NT2/D1 (cell line): ENCODE measurements around the gene NAV2.

ENCODE experiments used
- DNase-seq: peaks from one replicate; pipeline ENCODE4 v3.0.0-alpha.2; 2011; ENCODE audit warnings: low read depth, low spot score
- H3K27me3 ChIP-seq: 2 replicates; pipeline ENCODE4 v1.6.0; 2011; ENCODE audit warnings: mild to moderate bottlenecking; ENCODE audit not compliant: insufficient read length, insufficient read depth
- H3K36me3 ChIP-seq: 2 replicates; pipeline ENCODE4 v1.6.1; 2011; ENCODE audit warnings: mild to moderate bottlenecking, low read length, mixed read lengths; ENCODE audit not compliant: insufficient read depth, insufficient read length
- H3K4me1 ChIP-seq: 2 replicates; pipeline ENCODE4 v1.5.1; 2011; ENCODE audit not compliant: insufficient read depth, insufficient read length
- H3K4me3 ChIP-seq: 2 replicates; pipeline ENCODE4 v1.5.1; 2011; ENCODE audit warnings: low read depth; ENCODE audit not compliant: insufficient read length
- H3K9ac ChIP-seq: 2 replicates; pipeline ENCODE4 v1.6.0; 2011; ENCODE audit warnings: low read depth; ENCODE audit not compliant: insufficient read length
- H3K9me3 ChIP-seq: 2 replicates; pipeline ENCODE4 v1.5.1; 2011; ENCODE audit warnings: mild to moderate bottlenecking, low read length; ENCODE audit not compliant: insufficient read depth
- SUZ12 ChIP-seq: IDR thresholded peaks from 2 replicates; pipeline ENCODE4 v1.6.1; 2011; ENCODE audit not compliant: insufficient read length, insufficient read depth; ENCODE audit errors: extremely low read depth
- YY1 ChIP-seq: IDR thresholded peaks from 2 replicates; pipeline ENCODE4 v1.6.1; 2011; ENCODE audit not compliant: insufficient read length, insufficient read depth
- ZNF274 ChIP-seq: IDR thresholded peaks from 2 replicates; pipeline ENCODE4 v1.6.1; 2011; ENCODE audit warnings: mild to moderate bottlenecking, low read depth, low read length

Gene NAV2

GRCh38 chr11:19803506-19803998 lies 90.9 kb downstream of the NAV2 start:
- peaks cover 2% of the 10 kb centered on the region for H3K4me1 ChIP-seq
- no peak overlapping the region for H3K9ac ChIP-seq
- no peak overlapping the region for H3K4me3 ChIP-seq
- H3K9me3 ChIP-seq = no peaks in the 10 kb centered on the region
- H3K36me3 ChIP-seq = peaks cover 3% of the 10 kb centered on the region
- no peaks in the 10 kb centered on the region for H3K27me3 ChIP-seq
- DNase-seq = no peak
- TF ChIP-seq SUZ12 = no peak
- TF ChIP-seq ZNF274 = no peak
- no peak for TF ChIP-seq YY1

- H3K9me3 ChIP-seq = no peaks in the 10 kb centered on the region
- no peak overlapping the region for H3K9ac ChIP-seq
- DNase-seq = no peak
- TF ChIP-seq SUZ12 (no peak), ZNF274 (no peak), YY1 (no peak)
- peaks cover 2% of the 10 kb centered on the region for H3K4me1 ChIP-seq
- H3K27me3 ChIP-seq = no peaks in the 10 kb centered on the region
- no peak overlapping the region for H3K4me3 ChIP-seq
- no peaks in the 10 kb centered on the region for H3K36me3 ChIP-seq
Measured at GRCh38 chr11:19805376-19805775, 92.7 kb downstream of the NAV2 start.

GRCh38 chr11:19805827-19806226 lies 93.2 kb downstream of the NAV2 start:
- DNase-seq = no peak
- TF ChIP-seq YY1 = no peak
- TF ChIP-seq SUZ12 = no peak
- no peak for TF ChIP-seq ZNF274
- Histone ChIP-seq H3K27me3 (no peaks in the 10 kb centered on the region), H3K4me3 (no peak overlapping the region), H3K4me1 (peaks cover 2% of the 10 kb centered on the region), H3K9ac (no peak overlapping the region), H3K36me3 (no peaks in the 10 kb centered on the region), H3K9me3 (no peaks in the 10 kb centered on the region)

GRCh38 chr11:19806251-19806650 lies 93.6 kb downstream of the NAV2 start:
- Histone ChIP-seq H3K9me3 (no peaks in the 10 kb centered on the region), H3K36me3 (no peaks in the 10 kb centered on the region), H3K9ac (no peak overlapping the region), H3K27me3 (no peaks in the 10 kb centered on the region), H3K4me3 (no peak overlapping the region), H3K4me1 (peaks cover 2% of the 10 kb centered on the region)
- DNase-seq = no peak
- TF ChIP-seq YY1 (no peak), SUZ12 (no peak), ZNF274 (no peak)

GRCh38 chr11:19808076-19808911 lies 95.7 kb downstream of the NAV2 start:
- DNase-seq = no peak
- TF ChIP-seq SUZ12 (no peak), ZNF274 (no peak), YY1 (no peak)

GRCh38 chr11:19810852-19811251 lies 98.2 kb downstream of the NAV2 start:
- H3K4me3 ChIP-seq = no peak overlapping the region
- no peaks in the 10 kb centered on the region for H3K4me1 ChIP-seq
- H3K27me3 ChIP-seq = no peaks in the 10 kb centered on the region
- no peaks in the 10 kb centered on the region for H3K9me3 ChIP-seq
- no peak for TF ChIP-seq ZNF274
- TF ChIP-seq YY1 = no peak
- no peak for TF ChIP-seq SUZ12
- DNase-seq = no peak
- no peak overlapping the region for H3K9ac ChIP-seq
- H3K36me3 ChIP-seq = no peaks in the 10 kb centered on the region

More at GRCh38 chr11:19808076-19808911, 95.7 kb downstream of the NAV2 start:
- Histone ChIP-seq H3K36me3 (no peaks in the 10 kb centered on the region), H3K27me3 (no peaks in the 10 kb centered on the region), H3K4me1 (peaks cover under 1% of the 10 kb centered on the region), H3K9ac (no peak overlapping the region), H3K9me3 (no peaks in the 10 kb centered on the region), H3K4me3 (no peak overlapping the region)

- TF ChIP-seq SUZ12 (no peak), YY1 (no peak), ZNF274 (no peak)
- peaks cover 3% of the 10 kb centered on the region for H3K4me1 ChIP-seq
- no peaks in the 10 kb centered on the region for H3K27me3 ChIP-seq
- no peaks in the 10 kb centered on the region for H3K9me3 ChIP-seq
- H3K36me3 ChIP-seq = no peaks in the 10 kb centered on the region
- no peak overlapping the region for H3K9ac ChIP-seq
- H3K4me3 ChIP-seq = no peak overlapping the region
- no peak for DNase-seq
Measured at GRCh38 chr11:19811380-19811779, 98.7 kb downstream of the NAV2 start.
